Neural progenitor cell (in vitro differentiated cells): Measurements from ENCODE around the gene CCDC91. TPM values are rescaled to one million over a fixed set of nuclear protein-coding genes. Genes with fewer than 3 reads are reported as not detected.
A peak's percentile ranks its signal among the peaks of the same experiment; 100 is the strongest.

Source experiments
- DNase-seq: peaks from one replicate; pipeline ENCODE4 v3.0.0-alpha.2; 2016; ENCODE audit warnings: low spot score
- H2AFZ ChIP-seq: fragments of 200-600 bp; sonication (generic); replicated peaks from 2 replicates; pipeline ENCODE4 v1.6.1; 2016; ENCODE audit warnings: antibody characterized with exemption
- H3F3A ChIP-seq: fragments of 200-600 bp; sonication (generic); 2 replicates; pipeline ENCODE4 v1.6.1; 2016; ENCODE audit warnings: antibody characterized with exemption, low read depth
- H3K27ac ChIP-seq: fragments of 200-600 bp; sonication (generic); 2 replicates; pipeline ENCODE4 v1.5.1; 2016; ENCODE audit warnings: mild to moderate bottlenecking
- H3K27me3 ChIP-seq: fragments of 200-600 bp; sonication (generic); 2 replicates; pipeline ENCODE4 v1.6.1; 2016; ENCODE audit warnings: mild to moderate bottlenecking, moderate library complexity
- H3K36me3 ChIP-seq: fragments of 200-600 bp; sonication (generic); 2 replicates; pipeline ENCODE4 v1.5.1; 2016
- H3K4me1 ChIP-seq: fragments of 200-600 bp; sonication (generic); 2 replicates; pipeline ENCODE4 v1.6.1; 2016; ENCODE audit warnings: mixed run types
- H3K4me2 ChIP-seq: fragments of 200-600 bp; sonication (generic); 2 replicates; pipeline ENCODE4 v1.6.1; 2016
- H3K4me3 ChIP-seq: fragments of 200-600 bp; sonication (generic); 2 replicates; pipeline ENCODE4 v1.5.1; 2016
- H3K79me2 ChIP-seq: fragments of 200-600 bp; sonication (generic); 2 replicates; pipeline ENCODE4 v1.6.1; 2016; ENCODE audit warnings: low read depth
- H3K9ac ChIP-seq: fragments of 200-600 bp; sonication (generic); 2 replicates; pipeline ENCODE4 v1.6.1; 2016
- H3K9me3 ChIP-seq: fragments of 200-600 bp; sonication (generic); 2 replicates; pipeline ENCODE4 v1.5.1; 2016; ENCODE audit warnings: low read depth
- H4K20me1 ChIP-seq: fragments of 200-600 bp; sonication (generic); 2 replicates; pipeline ENCODE4 v1.6.1; 2016; ENCODE audit warnings: low read depth
- H3K27ac Mint-ChIP-seq: 3 replicates; pipeline ENCODE4 v1.8.0; 2021; ENCODE audit warnings: mixed read lengths
- H3K27me3 Mint-ChIP-seq: 2 replicates; pipeline ENCODE4 v1.8.0; 2022; ENCODE audit warnings: low read depth, mild to moderate bottlenecking, inconsistent platforms, moderate library complexity, mixed read lengths; ENCODE audit not compliant: insufficient read depth
- H3K36me3 Mint-ChIP-seq: 3 replicates; pipeline ENCODE4 v1.8.0; 2021; ENCODE audit warnings: mixed read lengths
- H3K4me1 Mint-ChIP-seq: 3 replicates; pipeline ENCODE4 v1.8.0; 2021; ENCODE audit warnings: mixed read lengths
- H3K4me3 Mint-ChIP-seq: 3 replicates; pipeline ENCODE4 v1.8.0; 2021; ENCODE audit warnings: mild to moderate bottlenecking, moderate library complexity, mixed read lengths
- H3K9me3 Mint-ChIP-seq: 3 replicates; pipeline ENCODE4 v1.8.0; 2020; ENCODE audit warnings: mixed read lengths
- EZH2 ChIP-seq: fragments of 200-600 bp; sonication (generic); IDR thresholded peaks from 2 replicates; pipeline ENCODE4 v1.6.1; 2017; ENCODE audit warnings: antibody characterized with exemption, mild to moderate bottlenecking, moderate library complexity
- EZH2phosphoT487 ChIP-seq: fragments of 200-600 bp; sonication (generic); IDR thresholded peaks from 2 replicates; pipeline ENCODE4 v1.6.1; 2017; ENCODE audit warnings: antibody characterized with exemption
- total RNA-seq: library from RNA; depleted of rRNA; stranded (reverse); fragments of >200 nt; gene quantifications from 2 replicates; pipeline ENCODE4 v1.2.3, GENCODE V29; 2015; ENCODE audit warnings: low replicate concordance
- TF ChIP-seq, protein P1 (sequence below): fragments of 200-600 bp; sonication (generic); IDR thresholded peaks from 2 replicates; pipeline ENCODE4 v1.5.1; 2017; ENCODE audit warnings: antibody characterized with exemption, mild to moderate bottlenecking

Gene CCDC91
- total RNA-seq, 1 donor from 2014 or later, result 35.8 TPM

DNA sequence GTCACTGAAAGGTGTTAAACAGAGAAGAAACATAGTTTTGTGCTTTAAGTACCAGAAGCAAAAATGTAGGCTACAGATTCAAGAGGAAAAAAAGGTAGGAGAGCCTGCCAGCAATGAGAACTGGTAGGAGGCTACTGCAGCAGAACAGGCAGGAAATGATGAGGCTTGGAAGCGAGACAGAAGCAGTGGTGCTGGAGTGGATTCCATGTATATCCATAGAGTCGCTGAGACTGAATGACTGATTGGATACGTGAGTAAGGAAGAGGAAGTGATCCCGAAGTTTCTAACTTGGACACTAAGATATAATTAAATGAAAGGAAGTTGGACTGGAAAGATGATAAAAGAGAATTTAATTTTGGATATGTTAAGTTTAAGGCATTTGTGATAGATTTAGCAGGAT lies 45.0 kb upstream of the CCDC91 start:
- Histone ChIP-seq H2AFZ (no peak overlapping the region), H3K4me1 (no peaks in the 10 kb centered on the region), H3K27ac (no peak overlapping the region), H3K79me2 (no peaks in the 10 kb centered on the region), H3F3A (no peaks in the 10 kb centered on the region), H3K27me3 (no peaks in the 10 kb centered on the region), H3K36me3 (no peaks in the 10 kb centered on the region), H3K4me2 (no peak overlapping the region), H4K20me1 (no peaks in the 10 kb centered on the region), H3K4me3 (no peak overlapping the region), H3K9me3 (no peaks in the 10 kb centered on the region), H3K9ac (no peak overlapping the region)
- H3K4me3 Mint-ChIP-seq, result no peak overlapping the region
- H3K4me1 Mint-ChIP-seq, result no peaks in the 10 kb centered on the region
- no peaks in the 10 kb centered on the region for H3K9me3 Mint-ChIP-seq
- no peaks in the 10 kb centered on the region for H3K36me3 Mint-ChIP-seq
- TF ChIP-seq EZH2phosphoT487 (no peak), EZH2 (no peak)
- TF ChIP-seq, protein P1, sequence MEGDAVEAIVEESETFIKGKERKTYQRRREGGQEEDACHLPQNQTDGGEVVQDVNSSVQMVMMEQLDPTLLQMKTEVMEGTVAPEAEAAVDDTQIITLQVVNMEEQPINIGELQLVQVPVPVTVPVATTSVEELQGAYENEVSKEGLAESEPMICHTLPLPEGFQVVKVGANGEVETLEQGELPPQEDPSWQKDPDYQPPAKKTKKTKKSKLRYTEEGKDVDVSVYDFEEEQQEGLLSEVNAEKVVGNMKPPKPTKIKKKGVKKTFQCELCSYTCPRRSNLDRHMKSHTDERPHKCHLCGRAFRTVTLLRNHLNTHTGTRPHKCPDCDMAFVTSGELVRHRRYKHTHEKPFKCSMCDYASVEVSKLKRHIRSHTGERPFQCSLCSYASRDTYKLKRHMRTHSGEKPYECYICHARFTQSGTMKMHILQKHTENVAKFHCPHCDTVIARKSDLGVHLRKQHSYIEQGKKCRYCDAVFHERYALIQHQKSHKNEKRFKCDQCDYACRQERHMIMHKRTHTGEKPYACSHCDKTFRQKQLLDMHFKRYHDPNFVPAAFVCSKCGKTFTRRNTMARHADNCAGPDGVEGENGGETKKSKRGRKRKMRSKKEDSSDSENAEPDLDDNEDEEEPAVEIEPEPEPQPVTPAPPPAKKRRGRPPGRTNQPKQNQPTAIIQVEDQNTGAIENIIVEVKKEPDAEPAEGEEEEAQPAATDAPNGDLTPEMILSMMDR, result no peak
- DNase-seq, result no peak
- no peaks in the 10 kb centered on the region for H3K27me3 Mint-ChIP-seq
- H3K27ac Mint-ChIP-seq, result no peak overlapping the region

DNA sequence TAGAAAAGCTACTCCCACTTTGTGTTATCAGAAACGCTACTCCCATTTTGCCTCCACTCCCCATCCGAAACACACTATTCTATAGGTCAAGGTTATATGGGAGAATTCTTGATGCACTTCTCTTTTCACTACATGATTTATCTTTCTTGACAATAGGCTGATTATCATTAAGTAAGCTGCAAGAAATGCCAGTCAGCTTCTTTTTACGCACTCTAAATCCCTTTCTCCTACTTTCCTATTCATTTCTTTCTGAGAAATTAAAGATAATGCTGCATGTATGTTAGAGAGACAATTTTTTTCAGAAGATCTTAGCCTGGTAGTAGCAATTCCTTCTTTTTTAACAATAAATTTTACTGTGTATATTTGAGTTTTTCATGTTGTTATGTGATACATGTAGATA lies 41.0 kb upstream of the CCDC91 start:
- Histone ChIP-seq H3K27ac (no peak overlapping the region), H2AFZ (no peak overlapping the region), H3K4me1 (no peaks in the 10 kb centered on the region), H3K27me3 (no peaks in the 10 kb centered on the region), H3K4me2 (no peak overlapping the region), H4K20me1 (no peaks in the 10 kb centered on the region), H3K9ac (no peak overlapping the region), H3K4me3 (no peak overlapping the region), H3K9me3 (no peaks in the 10 kb centered on the region), H3K79me2 (no peaks in the 10 kb centered on the region), H3F3A (no peaks in the 10 kb centered on the region), H3K36me3 (no peaks in the 10 kb centered on the region)
- DNase-seq, result no peak
- Mint-ChIP-seq H3K4me3 (no peak overlapping the region), H3K27ac (no peak overlapping the region), H3K36me3 (no peaks in the 10 kb centered on the region), H3K9me3 (no peaks in the 10 kb centered on the region), H3K27me3 (no peaks in the 10 kb centered on the region), H3K4me1 (no peaks in the 10 kb centered on the region)
- no peak for TF ChIP-seq EZH2phosphoT487
- no peak for TF ChIP-seq EZH2

DNA sequence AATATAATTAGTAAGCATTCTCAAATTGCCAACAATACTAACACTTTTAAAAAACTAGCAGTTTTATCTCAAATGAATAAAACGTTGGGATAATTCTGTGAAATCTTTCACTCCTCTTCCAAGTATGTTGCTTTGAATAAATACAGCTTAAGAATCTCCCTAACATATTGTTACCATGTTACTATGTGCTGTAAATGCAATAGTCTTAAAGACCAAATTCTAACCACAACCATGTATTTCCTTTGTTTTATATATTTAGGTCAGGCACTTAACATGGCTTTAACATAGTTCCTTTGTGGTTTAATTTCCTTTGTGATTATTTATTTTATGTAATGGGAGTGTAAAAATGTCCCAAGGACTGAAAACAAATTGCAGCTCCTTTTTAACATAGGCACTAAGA lies 33.9 kb upstream of the CCDC91 start:
- no peaks in the 10 kb centered on the region for H3K27me3 ChIP-seq
- H3K4me3 ChIP-seq, result no peak overlapping the region
- peaks cover 2% of the 10 kb centered on the region for H3K9me3 Mint-ChIP-seq
- no peaks in the 10 kb centered on the region for H3K79me2 ChIP-seq
- H3K27me3 Mint-ChIP-seq, result no peaks in the 10 kb centered on the region
- H3K4me1 ChIP-seq, result no peaks in the 10 kb centered on the region
- H3K9ac ChIP-seq, result no peak overlapping the region
- no peaks in the 10 kb centered on the region for H3K9me3 ChIP-seq
- no peaks in the 10 kb centered on the region for H3K4me1 Mint-ChIP-seq
- H3F3A ChIP-seq, result no peaks in the 10 kb centered on the region
- TF ChIP-seq, protein P1, result no peak
- peak overlapping the region; percentile 65 for H2AFZ ChIP-seq
- H3K27ac Mint-ChIP-seq, result no peak overlapping the region
- H3K36me3 Mint-ChIP-seq, result no peaks in the 10 kb centered on the region
- no peak overlapping the region for H3K4me2 ChIP-seq
- H4K20me1 ChIP-seq, result no peaks in the 10 kb centered on the region
- H3K36me3 ChIP-seq, result no peaks in the 10 kb centered on the region
- H3K4me3 Mint-ChIP-seq, result no peak overlapping the region
- no peak for DNase-seq
- no peak overlapping the region for H3K27ac ChIP-seq

DNA sequence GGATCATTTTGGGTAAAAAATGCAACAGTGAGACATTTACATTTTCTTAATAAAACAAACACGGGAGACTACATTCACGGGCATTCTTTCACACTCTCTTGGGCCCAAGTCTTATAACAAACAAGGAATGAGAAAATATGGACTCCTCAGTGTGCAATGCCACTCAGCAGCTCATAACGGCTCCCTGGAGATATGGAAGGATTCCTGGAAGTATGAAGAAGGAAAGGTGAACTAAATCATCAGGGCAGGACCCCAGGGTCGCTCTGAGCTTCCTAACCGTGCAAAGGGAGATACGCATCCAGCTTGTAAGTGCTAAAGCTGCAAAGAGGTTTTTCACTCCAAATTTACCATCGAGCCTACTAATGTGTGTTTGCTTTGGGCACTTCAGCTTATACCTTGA lies 33.5 kb upstream of the CCDC91 start:
- peaks cover 2% of the 10 kb centered on the region for H3K9me3 Mint-ChIP-seq
- no peak overlapping the region for H3K9ac ChIP-seq
- no peaks in the 10 kb centered on the region for H3K4me1 ChIP-seq
- no peaks in the 10 kb centered on the region for H3K9me3 ChIP-seq
- no peak overlapping the region for H3K4me2 ChIP-seq
- no peak for DNase-seq
- H3K4me3 ChIP-seq, result no peak overlapping the region
- no peak overlapping the region for H3K27ac ChIP-seq
- H3K27ac Mint-ChIP-seq, result no peak overlapping the region
- no peaks in the 10 kb centered on the region for H3K4me1 Mint-ChIP-seq
- H3K79me2 ChIP-seq, result no peaks in the 10 kb centered on the region
- H3K36me3 ChIP-seq, result no peaks in the 10 kb centered on the region
- no peaks in the 10 kb centered on the region for H3K36me3 Mint-ChIP-seq
- H2AFZ ChIP-seq, result peak overlapping the region; percentile 65
- H3K4me3 Mint-ChIP-seq, result no peak overlapping the region
- no peaks in the 10 kb centered on the region for H3F3A ChIP-seq
- TF ChIP-seq, protein P1, result no peak
- no peak for TF ChIP-seq EZH2phosphoT487
- no peak for TF ChIP-seq EZH2
- H3K27me3 ChIP-seq, result no peaks in the 10 kb centered on the region
- H3K27me3 Mint-ChIP-seq, result no peaks in the 10 kb centered on the region
- H4K20me1 ChIP-seq, result no peaks in the 10 kb centered on the region
